ENCODE results near the gene MAN1A1.

DNA sequence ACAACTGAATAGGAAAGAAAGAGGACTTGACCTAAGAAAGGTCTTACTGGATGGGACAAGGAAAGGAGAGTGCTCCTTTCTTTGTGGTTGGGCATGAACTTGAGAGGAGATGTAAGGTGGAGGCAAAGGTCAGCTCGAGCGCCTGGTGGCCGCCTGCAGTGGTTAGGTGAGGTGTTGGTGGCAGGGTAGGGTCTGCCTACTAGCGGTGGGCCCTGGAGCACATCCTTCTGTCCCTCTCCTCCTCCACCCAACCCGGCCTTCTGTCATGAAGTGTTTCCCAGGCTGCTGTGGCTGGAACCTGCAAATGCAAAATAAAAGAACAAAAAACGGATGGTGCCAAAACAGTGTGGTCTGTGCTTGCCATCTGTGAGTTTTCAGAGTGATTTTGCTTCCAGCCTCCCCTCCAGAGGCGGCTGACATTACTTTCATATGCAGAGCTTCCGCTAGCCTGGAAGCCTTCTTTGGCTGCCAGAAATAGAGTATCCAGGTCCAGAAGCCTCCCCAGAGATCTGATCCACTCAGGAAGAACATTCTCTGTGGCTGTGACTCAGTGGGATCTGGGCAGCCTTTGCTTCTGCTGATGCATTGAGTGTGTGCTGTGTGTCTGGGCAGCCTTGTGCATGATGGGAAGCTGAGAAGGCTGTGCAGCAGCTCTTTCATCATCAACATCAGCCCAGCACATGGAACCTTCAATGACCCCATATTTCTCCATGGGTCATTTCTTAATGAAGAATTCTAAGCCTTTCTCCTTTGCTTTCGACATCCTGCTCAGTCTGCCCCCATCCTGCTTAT lies 191.3 kb downstream of the MAN1A1 start:
- TF ChIP-seq, protein P1, sequence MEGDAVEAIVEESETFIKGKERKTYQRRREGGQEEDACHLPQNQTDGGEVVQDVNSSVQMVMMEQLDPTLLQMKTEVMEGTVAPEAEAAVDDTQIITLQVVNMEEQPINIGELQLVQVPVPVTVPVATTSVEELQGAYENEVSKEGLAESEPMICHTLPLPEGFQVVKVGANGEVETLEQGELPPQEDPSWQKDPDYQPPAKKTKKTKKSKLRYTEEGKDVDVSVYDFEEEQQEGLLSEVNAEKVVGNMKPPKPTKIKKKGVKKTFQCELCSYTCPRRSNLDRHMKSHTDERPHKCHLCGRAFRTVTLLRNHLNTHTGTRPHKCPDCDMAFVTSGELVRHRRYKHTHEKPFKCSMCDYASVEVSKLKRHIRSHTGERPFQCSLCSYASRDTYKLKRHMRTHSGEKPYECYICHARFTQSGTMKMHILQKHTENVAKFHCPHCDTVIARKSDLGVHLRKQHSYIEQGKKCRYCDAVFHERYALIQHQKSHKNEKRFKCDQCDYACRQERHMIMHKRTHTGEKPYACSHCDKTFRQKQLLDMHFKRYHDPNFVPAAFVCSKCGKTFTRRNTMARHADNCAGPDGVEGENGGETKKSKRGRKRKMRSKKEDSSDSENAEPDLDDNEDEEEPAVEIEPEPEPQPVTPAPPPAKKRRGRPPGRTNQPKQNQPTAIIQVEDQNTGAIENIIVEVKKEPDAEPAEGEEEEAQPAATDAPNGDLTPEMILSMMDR (IDR thresholded peaks at IDR 0.05; ENCODE audit: poor library complexity), result no peak
- TF ChIP-seq EZH2 (IDR thresholded peaks at IDR 0.05; ENCODE audit: borderline replicate concordance), result no peak

Data from hepatocyte (in vitro differentiated cells).